Endothelial cell of umbilical vein (primary cell): ENCODE results near the gene ARHGAP30.
"Not testable (repeated sequence)": the region's sequence is repeated elsewhere in the genome, so short reads cannot be mapped to it uniquely, and the experiment has no call there.

Experiments
- EZH2 ChIP-seq: IDR thresholded peaks from 2 replicates; pipeline ENCODE4 v1.6.1; 2012; ENCODE audit warnings: borderline replicate concordance, low read depth, mild to moderate bottlenecking, moderate library complexity, low read length, inconsistent platforms; ENCODE audit not compliant: severe bottlenecking
- POLR2A ChIP-seq: IDR thresholded peaks from 2 replicates; pipeline ENCODE4 v1.6.1; 2012; ENCODE audit warnings: low read depth, mild to moderate bottlenecking, control low read depth, low read length
- TF ChIP-seq, protein P1 (sequence below): IDR thresholded peaks from 2 replicates; pipeline ENCODE4 v1.6.1; 2011; ENCODE audit not compliant: insufficient read depth, insufficient read length

DNA sequence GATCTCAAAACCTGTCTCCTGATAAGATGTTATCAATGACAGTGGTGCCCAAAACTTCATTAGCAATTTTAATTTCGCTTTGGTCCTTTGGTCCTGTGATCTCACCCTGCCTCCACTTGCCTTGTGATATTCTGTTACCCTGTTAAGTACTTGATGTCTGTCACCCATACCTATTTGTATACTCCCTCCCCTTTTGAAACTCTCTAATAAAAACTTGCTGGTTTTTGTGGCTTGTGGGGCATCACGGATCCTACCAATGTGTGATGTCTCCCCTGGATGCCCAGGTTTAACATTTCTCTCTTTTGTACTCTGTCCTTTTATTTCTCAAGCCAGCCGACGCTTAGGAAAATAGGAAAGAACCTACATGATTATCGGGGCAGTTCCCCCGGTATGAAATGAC is 5.8 kb downstream of the ARHGAP30 start:
- TF ChIP-seq, protein P1, sequence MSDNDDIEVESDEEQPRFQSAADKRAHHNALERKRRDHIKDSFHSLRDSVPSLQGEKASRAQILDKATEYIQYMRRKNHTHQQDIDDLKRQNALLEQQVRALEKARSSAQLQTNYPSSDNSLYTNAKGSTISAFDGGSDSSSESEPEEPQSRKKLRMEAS = not testable (repeated sequence)
- TF ChIP-seq EZH2, POLR2A: not testable (repeated sequence)
